Stimulated activated CD4-positive, alpha-beta T cell treated with anti-CD3 and anti-CD28 coated beads, Interleukin-2, amount 100 ng/mL, for 24 hours (primary cell): ENCODE data around the gene DOCK8.
"Not testable (repeated sequence)": the region's sequence is repeated elsewhere in the genome, so short reads cannot be mapped to it uniquely, and the experiment has no call there.

Experiments
- DNase-seq, 2 donors: peaks; one replicate each; pipeline ENCODE4 v3.0.0-alpha.2; 2020

DOCK8 gene

DNA sequence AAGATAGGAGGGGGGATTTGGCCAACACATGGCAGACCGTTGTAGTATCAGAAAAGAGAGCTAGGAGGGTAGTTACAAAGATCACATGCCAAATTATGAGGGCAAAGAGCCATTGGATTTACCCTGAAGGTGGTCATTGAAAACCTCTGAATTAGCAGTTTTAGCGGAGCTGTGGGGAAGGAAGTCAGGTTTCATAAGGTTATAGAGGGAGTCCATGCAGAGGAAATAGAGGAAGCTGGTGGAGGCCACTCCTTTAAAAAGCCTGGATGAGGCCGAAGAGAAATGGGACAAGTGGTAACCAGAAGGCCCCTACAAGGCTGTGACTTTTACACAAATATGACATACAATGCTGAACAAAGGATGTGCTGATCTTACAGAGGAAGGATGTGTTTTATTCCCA, 13.2 kb downstream of the DOCK8 start:
- DNase-seq: no peak

DNA sequence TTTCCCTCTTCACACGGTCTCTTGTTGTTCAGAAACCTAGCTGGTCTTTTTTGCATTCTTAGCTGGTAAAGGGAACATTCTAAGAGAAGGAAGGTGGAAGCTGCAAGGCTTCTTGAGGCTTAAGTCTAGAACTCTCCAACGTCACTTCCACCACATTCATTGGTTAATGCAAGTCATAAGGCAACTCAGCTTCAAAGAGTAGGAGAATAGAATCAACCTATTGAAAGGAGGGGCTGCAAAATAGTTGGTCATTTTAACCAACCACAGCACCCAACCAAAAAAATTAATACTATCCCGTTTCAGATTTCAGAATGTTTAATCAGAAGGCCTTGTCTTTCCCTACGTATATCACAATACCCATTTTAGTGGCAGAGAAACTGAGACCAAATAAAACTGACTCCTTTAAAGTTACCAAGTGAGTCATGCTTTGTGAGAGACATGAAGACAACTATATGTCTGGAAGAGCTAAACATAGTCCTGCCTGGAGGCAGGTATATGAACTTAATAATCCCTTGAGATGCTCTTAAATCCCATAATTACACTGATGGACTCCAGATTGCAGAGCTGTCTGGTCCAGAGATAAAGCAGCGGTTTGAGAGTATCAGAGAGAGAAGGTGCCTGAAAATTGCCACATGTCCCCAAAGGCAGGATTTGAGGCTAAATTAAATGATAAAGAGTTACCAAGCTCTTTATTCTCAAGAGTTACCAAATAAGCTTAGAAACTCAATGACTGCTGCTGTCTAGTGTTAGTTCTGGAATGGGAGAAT, 14.4 kb downstream of the DOCK8 start:
- DNase-seq: no peak

DNA sequence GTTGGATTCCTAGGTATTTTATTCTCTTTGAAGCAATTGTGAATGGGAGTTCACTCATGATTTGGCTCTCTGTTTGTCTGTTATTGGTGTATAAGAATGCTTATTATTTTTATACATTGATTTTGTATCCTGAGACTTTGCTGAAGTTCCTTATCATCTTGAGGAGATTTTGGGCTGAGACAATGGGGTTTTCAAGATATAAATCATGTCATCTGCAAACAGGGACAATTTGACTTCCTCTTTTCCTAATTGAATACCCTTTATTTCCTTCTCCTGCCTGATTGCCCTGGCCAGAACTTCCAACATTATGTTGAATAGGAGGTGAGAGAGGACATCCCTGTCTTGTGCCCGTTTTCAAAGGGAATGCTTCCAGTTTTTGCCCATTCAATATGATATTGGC, 17.0 kb downstream of the DOCK8 start:
- not testable (repeated sequence) for DNase-seq

DNA sequence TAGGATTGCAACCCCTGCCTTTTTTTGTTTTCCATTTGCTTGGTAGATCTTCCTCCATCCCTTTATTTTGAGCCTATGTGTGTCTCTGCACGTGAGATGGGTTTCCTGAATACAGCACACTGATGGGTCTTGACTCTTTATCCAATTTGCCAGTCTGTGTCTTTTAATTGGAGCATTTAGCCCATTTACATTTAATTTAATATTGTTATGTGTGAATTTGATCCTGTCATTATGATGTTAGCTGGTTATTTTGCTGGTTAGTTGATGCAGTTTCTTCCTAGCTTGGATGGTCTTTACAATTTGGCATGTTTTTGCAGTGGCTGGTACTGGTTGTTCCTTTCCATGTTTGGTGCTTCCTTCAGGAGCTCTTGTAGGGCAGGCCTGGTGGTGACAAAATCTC, 19.0 kb downstream of the DOCK8 start:
- not testable (repeated sequence) for DNase-seq

DNA sequence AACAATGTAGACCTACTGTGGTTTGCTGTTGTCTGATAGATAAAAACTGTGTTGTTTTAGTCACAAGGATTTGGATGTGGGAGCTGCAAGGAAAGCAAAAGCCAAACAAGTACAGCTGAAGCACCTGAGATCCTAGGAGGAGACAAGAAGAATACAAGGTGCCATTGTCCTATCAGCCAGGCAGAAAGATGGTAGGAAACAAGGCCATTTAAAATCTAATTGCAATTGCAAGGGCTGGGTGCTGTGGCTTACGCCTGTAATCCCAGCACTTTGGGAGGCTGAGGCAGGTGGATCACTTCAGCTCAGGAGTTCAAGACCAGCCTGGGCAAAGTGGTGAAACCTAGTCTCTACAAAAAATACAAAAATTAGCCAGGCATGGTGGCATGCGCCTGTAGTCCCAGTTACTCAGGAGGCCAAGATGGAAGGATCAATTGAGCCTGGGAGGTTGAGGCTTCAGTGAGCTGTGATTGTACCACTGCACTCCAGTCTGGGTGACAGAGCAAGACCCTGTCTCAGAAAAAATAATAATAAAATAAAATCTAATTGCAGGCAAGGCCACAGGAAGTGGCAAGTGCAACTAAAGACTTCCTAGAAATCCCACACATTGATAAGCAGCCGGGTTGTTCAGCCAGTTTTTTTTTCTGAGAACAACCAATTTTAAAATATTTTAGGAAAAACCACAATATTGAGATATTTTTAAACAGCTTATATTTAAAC, 22.6 kb downstream of the DOCK8 start:
- DNase-seq: no peak

DNA sequence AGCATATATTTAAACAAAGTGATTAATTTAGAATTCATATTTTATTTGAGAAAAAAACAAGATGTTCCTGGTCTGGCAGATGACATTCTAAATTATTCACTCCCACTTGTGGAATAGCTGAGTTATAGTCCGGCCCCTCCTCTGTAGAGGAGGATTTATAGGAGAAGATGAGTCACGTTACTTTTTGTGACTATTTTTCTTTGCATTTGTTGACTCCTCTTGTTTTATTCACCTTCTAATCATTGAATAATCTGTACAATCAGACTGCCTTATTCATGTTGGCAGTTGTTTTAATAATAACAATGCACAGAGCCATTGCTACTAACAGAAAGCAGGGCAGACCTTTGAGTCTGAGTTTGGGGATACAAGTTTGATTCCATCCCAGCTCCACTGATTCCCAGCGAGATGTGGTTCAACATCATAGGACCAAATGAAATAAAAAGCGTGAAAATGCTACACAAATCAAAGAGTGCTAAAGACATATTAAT, 23.2 kb downstream of the DOCK8 start:
- no peak for DNase-seq

DNA sequence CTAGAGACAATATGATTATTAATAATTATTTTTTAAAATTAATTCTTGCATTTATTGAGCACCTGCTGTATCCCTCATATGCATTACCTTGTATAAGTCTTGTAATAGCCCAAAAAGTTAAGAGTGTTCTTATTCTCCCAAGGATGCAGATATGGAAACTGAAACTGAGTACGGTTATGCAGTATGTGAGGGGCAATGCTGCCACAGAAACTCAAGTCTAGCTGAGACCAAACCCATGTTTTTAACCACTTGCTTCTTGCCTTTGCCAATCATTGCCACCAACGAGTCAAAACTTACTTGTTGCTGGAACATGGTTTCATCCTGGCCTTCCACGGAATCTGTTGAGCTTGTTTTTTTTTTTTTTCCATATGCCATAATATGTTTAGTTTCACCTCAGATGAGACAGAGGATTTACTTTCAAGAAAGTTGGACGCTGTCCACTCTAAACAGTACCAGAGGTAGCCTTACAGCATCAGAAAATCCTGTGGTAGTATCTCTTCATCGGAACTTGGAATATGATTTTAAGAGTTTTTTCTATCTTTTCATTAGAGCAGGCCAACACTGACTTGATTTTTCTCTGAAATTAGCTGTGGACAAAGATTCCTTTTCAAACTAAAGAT, 27.9 kb downstream of the DOCK8 start:
- no peak for DNase-seq

DNA sequence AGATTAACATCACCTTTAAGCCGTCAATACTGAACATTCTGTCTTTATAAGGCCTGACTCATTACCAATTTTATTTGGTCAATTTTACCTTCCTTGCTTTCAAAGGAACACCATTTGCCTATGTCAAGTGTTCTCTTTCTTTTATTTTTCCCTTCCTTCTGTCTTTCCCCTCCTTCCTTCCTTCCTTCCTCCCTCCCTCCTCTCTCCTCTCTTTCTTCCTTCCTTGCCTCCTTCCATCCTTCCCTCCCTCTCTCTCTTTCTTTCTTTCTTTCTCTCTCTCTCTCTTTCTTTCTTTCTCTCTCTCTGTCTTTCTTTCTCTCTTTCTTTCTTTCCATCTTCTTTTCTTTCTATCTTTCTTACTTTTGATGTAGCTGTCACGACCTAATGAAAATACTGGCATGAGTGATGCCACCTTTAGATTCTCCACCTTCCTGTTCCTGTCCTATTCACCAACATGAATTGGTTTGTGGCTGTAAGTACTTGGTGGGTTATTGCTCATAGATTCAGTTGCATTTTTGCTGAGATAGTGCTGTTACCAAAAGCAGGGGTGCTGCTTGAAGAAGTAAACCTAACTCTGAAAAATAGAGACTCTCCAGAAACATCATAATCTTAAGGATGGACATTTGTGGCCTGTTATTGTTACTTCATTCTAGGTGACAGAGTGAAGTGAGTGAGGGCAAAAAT, 33.8 kb downstream of the DOCK8 start:
- DNase-seq: no peak

DNA sequence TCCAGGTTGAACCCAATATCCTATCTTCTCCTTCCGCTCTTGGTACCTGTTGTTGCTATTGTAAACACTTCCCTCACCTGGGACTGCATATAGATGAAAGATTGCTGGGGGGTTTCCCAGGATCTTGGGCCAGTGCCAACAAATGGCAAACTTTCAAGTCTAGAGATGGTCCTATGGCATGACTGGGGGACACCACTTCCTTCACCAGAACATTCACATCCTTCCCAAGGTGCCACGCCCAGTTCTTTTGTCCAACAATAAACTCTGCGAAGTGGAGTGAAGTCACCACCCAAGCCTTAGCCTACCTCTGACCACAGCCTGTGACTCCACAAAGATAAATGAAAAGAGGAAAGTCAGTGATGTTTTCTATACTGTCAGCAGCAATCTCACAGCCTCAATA, 34.4 kb downstream of the DOCK8 start:
- DNase-seq: no peak

DNA sequence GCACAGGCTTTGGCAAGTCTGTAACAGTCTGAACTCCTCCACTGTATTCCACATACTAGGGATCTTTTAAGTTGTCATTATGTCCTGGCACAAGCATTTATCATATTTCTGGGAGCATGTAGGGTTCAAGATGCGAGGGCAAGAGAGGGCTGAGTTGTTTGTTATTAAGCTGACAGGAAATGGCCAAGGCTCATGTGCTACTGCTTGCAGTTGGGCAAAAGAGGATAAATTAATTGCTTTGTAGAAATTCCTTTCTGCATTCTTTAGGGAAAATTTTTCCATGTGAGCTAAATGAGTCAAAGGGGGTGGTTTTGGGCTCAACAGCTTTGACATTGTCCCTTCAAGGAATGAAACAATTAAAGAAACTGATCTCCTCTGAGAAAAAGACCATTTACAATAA, 35.4 kb downstream of the DOCK8 start:
- DNase-seq: no peak

DNA sequence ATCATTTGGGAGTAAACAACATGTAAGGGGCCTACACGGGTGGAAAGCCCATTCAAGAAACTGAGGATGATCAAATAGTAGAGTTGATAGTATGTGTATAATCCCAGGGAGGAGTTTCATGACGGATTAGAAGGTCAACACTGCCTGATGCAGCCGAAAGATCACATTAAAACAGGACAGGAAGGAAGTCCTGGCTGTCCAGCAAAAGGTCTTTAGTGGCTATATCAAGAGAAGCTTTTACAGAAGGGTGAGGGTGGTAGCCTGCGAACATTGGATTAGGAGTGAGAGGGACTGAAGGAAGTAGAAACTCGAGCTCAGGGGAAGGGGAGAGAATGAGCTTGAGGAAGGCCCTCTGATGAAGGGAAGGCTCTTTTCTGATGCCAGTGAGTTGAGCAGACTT, 36.0 kb downstream of the DOCK8 start:
- no peak for DNase-seq

DNA sequence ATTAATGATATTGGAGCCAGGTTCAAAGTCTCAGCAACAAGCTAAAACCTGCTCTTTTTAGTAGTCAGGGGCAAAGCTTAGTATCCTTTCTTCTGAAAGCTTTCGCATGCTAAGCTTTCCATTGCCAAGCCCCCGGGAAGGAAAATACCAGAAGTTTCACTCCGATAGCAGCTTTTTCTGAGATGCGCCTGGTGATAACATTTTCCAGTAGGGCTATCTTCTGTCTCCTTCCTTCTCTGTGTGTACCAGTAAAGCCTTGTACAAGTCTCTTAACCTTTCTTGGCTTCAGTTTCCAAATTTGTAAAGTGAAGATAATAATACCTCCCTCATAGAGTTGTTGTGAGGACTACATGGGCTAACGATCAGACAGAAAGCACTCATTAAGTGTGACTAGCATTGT, 36.7 kb downstream of the DOCK8 start:
- no peak for DNase-seq

DNA sequence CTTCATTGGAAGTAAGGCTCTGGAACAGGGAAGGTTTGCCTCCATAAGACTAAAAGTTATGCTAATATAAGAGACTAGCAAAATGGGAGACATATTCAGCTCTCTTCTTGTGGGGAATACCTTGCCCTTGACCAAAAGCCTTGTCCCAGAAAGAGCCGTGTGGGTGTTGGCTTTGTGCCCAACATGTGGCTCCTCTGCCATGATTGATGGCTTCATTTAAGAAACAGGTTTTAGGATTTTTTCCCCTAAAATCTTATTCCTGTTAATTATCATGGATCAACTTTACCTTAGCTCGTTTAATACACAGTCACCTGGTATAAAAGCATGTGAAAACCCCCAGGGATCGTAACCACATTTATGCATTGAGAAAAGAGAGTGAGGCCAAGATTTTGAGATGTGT, 38.9 kb downstream of the DOCK8 start:
- DNase-seq: no peak

DNA sequence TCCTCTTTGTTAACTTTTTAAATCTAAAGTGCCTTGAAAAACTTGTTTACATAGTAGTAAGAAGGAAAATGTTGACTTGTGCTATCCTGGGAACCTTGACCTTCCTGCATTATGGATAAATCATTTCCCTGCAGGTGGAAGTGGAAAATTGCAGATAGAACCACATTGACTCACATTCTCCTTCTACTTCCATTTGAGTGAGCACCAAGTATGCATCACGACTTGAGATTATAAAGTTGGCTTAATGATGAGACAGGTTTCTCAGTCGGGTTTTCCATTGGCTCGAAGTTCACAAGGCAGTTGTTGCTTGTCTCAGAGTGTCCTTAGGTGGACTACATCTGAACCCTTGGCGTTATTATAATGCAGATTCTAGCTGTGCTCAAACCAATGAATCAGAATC, 39.9 kb downstream of the DOCK8 start:
- no peak for DNase-seq

DNA sequence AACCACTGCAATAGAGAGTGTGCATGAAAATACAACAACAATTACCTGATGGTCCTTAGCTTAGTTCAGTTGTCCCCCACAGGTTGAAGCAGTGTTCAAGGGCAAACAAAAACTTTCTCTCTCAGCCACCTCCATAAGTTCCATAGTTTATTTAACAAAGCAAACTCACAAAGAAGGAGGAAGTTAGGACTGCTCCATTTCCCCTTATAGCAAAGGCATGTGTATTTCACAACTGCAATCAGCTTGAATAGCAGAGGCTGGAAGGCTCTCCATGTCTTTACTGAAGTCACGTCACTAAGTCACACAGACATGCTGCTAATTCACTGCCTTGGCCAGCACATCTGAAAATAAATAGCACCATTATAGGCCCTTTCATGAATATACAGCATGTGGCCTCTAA, 43.3 kb downstream of the DOCK8 start:
- DNase-seq: no peak

DNA sequence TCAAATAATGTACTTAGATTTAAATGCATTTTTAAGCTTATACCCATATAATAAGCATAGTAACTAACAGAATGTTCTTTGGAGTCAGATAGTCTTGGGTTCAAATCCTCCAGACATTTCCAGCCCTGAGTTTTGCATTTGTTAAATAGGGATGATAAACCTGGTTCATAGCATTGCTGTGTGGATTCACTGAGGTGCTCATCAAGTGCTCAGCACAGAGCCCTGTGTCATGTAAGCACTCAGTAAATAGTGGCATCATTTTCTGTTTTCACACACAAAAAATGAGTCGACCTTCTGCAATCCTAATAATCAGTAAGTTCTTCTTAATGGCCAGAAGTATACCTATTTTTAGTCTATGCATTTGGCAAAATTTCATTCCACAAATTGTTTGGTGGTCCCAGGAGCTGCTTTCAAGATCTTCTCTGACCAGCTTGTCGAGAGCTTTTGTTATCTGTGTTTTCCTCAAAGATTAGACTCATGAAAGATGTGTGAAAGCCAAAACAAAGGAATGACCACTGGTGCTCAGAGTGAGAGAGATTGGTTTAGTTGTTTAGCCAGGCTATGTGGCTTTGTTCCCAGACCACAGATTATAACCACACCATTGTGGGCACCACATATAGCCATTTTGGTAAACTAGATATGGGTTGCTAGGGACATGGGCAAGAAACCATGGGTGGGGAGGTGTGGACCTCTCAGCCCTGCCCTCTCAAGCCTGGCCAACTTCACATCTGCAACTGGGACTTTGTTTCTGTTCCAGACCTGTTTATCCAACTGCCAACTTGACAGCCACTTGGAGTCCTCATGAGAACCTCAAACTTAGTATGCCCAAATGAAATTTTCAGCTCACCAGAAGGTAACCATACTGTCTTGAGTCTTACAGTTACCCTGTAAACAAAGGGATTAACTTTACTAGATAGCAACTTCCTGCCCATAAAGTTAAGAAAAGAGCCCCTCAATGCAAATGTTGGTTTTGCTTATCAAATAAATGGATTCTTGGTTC, 45.0 kb downstream of the DOCK8 start:
- DNase-seq: no peak

DNA sequence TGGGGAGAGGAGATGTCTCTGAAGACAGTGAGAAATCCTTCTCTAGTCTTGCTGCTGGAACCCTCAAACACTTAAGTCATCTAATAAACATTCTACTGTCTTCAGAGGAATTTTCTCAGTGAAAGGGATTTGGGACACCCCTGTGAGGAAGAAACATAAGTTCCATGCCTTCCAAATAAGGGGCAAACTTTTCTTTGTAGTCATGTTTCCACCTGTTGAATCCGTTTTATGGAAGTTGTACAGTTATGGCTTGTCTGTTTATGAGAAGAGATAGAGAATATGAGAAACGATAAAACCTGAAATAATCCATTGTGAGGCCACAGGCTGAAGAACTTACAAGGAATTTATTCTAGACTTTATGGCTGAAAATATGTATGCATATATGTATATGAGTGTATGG, 49.6 kb downstream of the DOCK8 start:
- no peak for DNase-seq

DNA sequence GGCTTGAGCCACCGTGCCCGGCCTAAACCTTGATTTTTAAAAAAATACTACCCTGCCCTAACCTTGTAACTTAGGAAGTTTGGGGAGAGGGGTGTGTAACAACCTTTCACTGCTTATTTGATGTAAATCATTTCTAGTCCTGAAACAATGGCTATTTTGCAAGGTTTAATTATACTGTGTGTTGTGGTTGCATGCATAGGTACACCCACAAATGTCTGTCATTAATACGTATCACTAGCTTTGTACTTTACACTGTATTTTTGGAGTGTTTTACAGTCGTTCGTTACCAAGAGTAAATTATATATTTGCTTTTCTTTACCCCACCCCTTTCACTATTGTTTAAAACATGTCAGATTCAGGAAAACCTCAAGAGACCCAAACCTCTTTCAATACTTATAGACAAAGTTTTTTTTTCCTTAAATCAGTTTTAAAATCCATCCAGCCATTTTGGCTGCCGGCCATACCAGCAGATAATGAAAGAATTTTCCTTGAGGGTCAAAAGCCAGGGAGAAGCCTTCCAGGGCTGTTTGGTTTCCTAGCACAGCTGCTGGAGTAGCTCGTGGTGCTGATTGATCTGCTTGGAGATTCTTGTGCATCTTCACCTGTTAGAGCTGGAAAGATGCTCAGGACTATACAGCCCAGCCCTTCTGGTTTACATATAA, 50.7 kb downstream of the DOCK8 start:
- no peak for DNase-seq

DNA sequence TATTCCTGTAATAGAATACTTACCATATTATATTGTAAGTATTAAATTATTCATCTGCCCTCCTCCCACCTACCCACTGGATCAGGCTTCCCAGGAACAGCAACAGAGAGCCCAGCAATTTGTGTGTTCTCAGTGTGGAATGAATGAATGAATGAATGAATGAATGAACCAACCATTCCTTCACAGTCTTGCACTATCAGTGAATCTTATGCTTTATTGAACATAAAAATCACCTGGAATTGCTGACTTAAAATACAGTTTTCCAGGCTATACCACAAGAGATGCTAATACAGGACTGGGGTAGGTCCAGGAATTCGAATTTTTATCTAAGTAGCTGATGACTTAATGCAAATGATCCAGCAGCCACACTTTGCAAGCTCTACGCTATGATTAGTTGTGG, 51.6 kb downstream of the DOCK8 start:
- no peak for DNase-seq

DNA sequence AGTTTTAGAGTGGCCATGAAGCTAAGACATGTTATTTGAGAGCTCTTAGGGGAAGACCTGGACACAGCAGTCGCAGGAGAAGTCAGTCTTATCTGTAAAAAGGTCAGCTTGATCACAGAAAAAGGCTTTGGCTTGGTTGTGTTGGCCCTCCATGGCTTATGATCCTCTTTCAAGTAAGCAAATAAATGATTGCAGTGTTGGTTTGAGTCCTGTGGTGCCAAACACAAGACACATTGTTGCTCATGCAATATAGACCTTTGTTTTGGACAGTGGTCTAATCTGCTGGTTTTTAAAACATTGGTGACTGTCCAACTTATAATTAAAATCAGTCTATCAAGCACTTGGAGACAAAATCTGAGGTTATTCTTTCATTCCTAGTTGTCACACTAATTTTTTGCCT, 54.0 kb downstream of the DOCK8 start:
- DNase-seq: no peak

DNA sequence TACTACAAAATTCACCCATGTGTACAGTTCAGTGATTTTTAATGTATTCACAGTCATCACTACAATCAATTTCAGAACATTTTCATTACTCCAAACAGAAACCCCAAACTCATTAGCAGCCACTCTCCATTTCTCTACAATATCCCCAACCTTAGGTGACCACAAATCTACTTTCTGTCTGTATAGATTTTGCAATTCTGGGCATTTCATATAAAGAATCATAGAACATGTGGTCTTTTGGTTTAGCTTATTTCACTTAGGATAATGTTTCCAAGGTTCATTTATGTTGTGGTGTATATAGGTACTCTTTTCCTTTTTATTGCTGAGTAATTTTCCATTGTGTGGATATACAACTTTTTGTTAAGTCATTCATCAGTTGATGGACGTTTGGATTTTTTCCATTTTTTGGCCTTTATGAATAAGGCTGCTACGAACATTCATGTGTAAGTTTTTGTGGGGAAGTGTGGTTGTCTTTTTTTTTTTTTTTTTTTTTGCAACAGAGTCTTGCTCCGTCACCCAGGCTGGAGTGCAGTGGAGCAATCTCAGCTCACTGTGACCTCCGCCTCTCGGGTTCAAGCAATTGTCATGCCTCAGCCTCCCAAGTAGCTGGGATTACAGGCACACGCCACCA, 54.5 kb downstream of the DOCK8 start:
- no peak for DNase-seq
